Upper lobe of right lung (tissue), 1 donor: ENCODE data around the gene ATP10A. TPM values are rescaled to one million over a fixed set of nuclear protein-coding genes. Genes with fewer than 3 reads are reported as not detected.

Source experiments
- ATAC-seq: fragments of 200-7000 bp; cut with Tn5 transposase; one replicate; pipeline ENCODE4 v1.9.1; 2020; ENCODE audit warnings: mild to moderate bottlenecking, moderate library complexity
- DNase-seq: peaks from one replicate; pipeline ENCODE4 v3.0.0-alpha.2; 2020
- H3K27ac ChIP-seq: fragments of 200-600 bp; one replicate; pipeline ENCODE4 v1.8.0; 2022
- H3K27me3 ChIP-seq: fragments of 200-600 bp; one replicate; pipeline ENCODE4 v1.8.0; 2022; ENCODE audit warnings: mild to moderate bottlenecking
- H3K36me3 ChIP-seq: fragments of 200-600 bp; one replicate; pipeline ENCODE4 v1.8.0; 2022
- H3K4me1 ChIP-seq: fragments of 200-600 bp; one replicate; pipeline ENCODE4 v1.8.0; 2022
- H3K4me3 ChIP-seq: fragments of 200-600 bp; one replicate; pipeline ENCODE4 v1.8.0; 2022; ENCODE audit warnings: mild to moderate bottlenecking
- H3K9me3 ChIP-seq: fragments of 200-600 bp; one replicate; pipeline ENCODE4 v1.8.0; 2022
- CTCF ChIP-seq: fragments of 200-600 bp; IDR thresholded peaks from one replicate; pipeline ENCODE4 v1.8.0; 2022; ENCODE audit warnings: antibody characterized with exemption
- intact Hi-C: fragments of 100-400 bp; cut with DNase I; formaldehyde crosslinking; loops from one replicate; pipeline ENCODE4 v1.11.0; 2022
- total RNA-seq: library from RNA; stranded (reverse); fragmentation: NEBNext Ultra II Directional; extraction: Animal tissue kit (Norgen Biotek cat#: 25700); gene quantifications from one replicate; pipeline ENCODE4 v1.2.1, GENCODE V29; 2021
- donor health status: DM: no; HTN: yes; CAD: no; lungs with severe emphysema.

The ATP10A gene
- total RNA-seq, 1 donor from 2014 or later = 31.1 TPM

GRCh38 chr15:25716414-25717126 is 146.6 kb downstream of the ATP10A start:
- intact Hi-C loops = no loop called here

DNA sequence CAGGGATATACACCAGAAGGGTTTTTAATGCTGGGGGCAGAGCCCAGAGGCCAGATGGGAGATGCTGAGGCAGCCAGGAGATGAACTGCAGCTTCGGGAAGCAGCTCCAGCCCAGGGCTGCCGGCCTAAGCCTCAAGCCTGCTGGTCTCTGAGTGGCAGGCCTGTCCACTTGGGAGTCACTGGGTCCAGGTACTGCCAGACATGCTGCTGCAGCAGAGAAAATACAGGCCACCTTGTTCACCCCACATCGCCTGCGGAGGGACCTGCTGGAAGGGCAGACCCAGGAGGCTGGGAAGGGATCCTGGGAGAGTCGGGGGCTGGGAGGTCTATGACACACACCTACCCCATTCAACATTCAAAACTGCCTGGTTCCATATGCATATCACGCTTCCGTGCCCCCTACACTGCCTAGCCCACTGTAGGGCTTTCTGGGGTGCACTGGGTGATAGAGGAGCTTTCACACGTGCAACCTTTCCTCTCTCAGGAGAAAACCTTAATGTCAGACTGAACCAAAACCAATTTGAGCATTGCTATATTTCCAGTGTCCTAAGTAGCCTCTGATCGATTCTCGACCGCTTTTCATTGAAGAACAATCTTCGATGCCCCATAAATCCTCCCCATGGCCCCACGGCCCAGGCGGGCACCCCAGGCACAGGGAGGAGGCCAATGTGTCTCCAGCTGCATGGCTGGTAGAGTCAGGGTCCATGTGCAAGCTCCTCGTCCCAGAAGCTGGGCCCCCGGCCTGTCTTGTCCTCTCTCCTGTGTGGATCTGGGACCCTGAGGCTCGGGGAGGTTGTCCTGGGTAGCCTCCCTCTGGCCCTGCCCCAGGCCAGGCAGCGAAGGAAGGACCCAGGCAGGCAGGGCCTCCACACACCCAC is 147.4 kb downstream of the ATP10A start:
- peak; percentile 64 for DNase-seq
- H3K9me3 ChIP-seq = no peaks in the 10 kb centered on the region
- TF ChIP-seq CTCF = no peak
- H3K36me3 ChIP-seq = peaks cover 10% of the 10 kb centered on the region
- no peak for ATAC-seq
- no peak overlapping the region for H3K27ac ChIP-seq
- no peaks in the 10 kb centered on the region for H3K4me1 ChIP-seq
- H3K4me3 ChIP-seq = no peak overlapping the region
- intact Hi-C loops = no loop called here
- no peaks in the 10 kb centered on the region for H3K27me3 ChIP-seq

More at GRCh38 chr15:25716414-25717126, 146.6 kb downstream of the ATP10A start:
- ATAC-seq = no peak
- peak; percentile 52 for DNase-seq
- no peaks in the 10 kb centered on the region for H3K9me3 ChIP-seq
- H3K4me1 ChIP-seq = no peaks in the 10 kb centered on the region
- H3K27me3 ChIP-seq = no peaks in the 10 kb centered on the region
- peaks cover 10% of the 10 kb centered on the region for H3K36me3 ChIP-seq
- TF ChIP-seq CTCF = no peak
- no peak overlapping the region for H3K4me3 ChIP-seq
- no peak overlapping the region for H3K27ac ChIP-seq

- TF ChIP-seq CTCF = no peak
- intact Hi-C loops = no loop called here
- Histone ChIP-seq H3K27ac (no peak overlapping the region), H3K4me3 (no peak overlapping the region), H3K27me3 (no peaks in the 10 kb centered on the region), H3K4me1 (no peaks in the 10 kb centered on the region), H3K9me3 (no peaks in the 10 kb centered on the region), H3K36me3 (peaks cover 10% of the 10 kb centered on the region)
- ATAC-seq (no peak), DNase-seq (no peak)
These were observed 148.6 kb downstream of the ATP10A start for GRCh38 chr15:25714538-25714840.

DNA sequence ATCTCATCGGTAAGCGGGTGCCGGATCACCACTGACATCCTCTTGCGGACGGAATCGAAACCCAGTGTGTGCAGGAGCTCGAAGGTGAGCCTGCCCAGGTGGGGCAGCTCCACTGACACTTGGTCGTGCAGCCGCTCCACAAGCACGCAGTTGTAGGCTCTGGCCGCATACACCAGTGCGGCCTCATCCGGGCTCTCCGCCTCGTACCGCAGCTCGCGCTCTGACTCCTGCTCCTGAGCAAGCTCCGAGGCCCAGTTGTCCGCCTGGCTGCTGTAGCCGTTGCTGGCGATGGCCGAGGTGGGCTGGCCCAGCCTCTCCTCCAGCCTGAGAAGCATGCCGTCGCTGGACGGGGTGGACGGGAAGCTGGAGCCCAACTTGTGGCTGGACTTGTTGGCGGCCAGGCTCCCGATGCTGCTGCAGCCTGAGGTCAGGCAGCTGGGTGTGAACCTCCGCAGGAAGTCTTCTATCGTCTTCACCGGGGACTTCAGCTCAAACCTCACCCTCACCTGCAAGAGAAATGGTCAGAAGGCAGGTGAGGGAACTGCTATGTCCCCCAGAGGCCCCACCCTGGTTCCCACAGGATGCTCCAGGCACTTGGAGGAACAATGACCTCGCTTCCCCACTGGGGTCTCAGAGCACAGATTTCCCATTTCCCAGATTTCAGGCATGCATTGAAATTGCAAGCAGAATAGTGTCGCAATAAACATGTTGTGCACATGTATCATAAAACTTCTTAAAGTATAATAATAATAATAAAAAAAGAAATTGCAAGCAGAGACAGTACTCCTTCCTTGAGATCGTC is 149.2 kb downstream of the ATP10A start:
- H3K27me3 ChIP-seq = no peaks in the 10 kb centered on the region

More for the DNA sequence above, 149.2 kb downstream of the ATP10A start:
- Histone ChIP-seq H3K4me1 (no peaks in the 10 kb centered on the region), H3K36me3 (peaks cover 10% of the 10 kb centered on the region), H3K9me3 (no peaks in the 10 kb centered on the region), H3K27ac (no peak overlapping the region), H3K4me3 (no peak overlapping the region)
- no peak for TF ChIP-seq CTCF
- DNase-seq = no peak
- intact Hi-C loops = no loop called here
- ATAC-seq = no peak
